Measurements from ENCODE around the gene FNDC11. TPM values are rescaled to one million over a fixed set of nuclear protein-coding genes. Genes with fewer than 3 reads are reported as not detected.

Gene FNDC11
- total and polyA plus RNA-seq, 2 of the 13 experiments (the other 11 are each of a cell fraction or from before 2014, with no cell fraction given) = 0.07 TPM; not detected in 1

- TF ChIP-seq CSRNP1 (CRISPR knock-in tag; IDR thresholded peaks at IDR 0.05) (peak; percentile 30; the same call in 1 of the 2 replicates), ZFP36L2 (CRISPR knock-in tag; IDR thresholded peaks at IDR 0.05) (0 out of 2 replicates have a peak, but pooled peaks have one; percentile 82), MXD3 (CRISPR knock-in tag; IDR thresholded peaks at IDR 0.05) (peak; percentile 70; the same call in 1 of the 2 replicates), ZNF431 (CRISPR knock-in tag; IDR thresholded peaks at IDR 0.05; ENCODE audit: borderline replicate concordance, low read depth) (peak; percentile 58; the same call in 1 of the 2 replicates), MAFF (IDR thresholded peaks at IDR 0.05; ENCODE audit: low read depth, low read length) (no peak), ZNF292 (CRISPR knock-in tag; IDR thresholded peaks at IDR 0.05; ENCODE audit: borderline replicate concordance, low read depth) (no peak), ZNF557 (CRISPR knock-in tag; IDR thresholded peaks at IDR 0.05) (no peak), XRCC5 (optimal IDR thresholded peaks at IDR 0.05; ENCODE audit: low read length) (peak; percentile 18), ZNF3 (CRISPR knock-in tag; IDR thresholded peaks at IDR 0.05) (peak; percentile 23; the same call in 1 of the 2 replicates), POGZ (CRISPR knock-in tag; IDR thresholded peaks at IDR 0.05) (no peak), ARNT (IDR thresholded peaks at IDR 0.05) (no peak), ZSCAN25 (CRISPR knock-in tag; IDR thresholded peaks at IDR 0.05) (0 out of 2 replicates have a peak, but pooled peaks have one; percentile 27), ZNF563 (CRISPR knock-in tag; IDR thresholded peaks at IDR 0.05) (peak; percentile 73; the same call in 1 of the 2 replicates), ARNTL (CRISPR knock-in tag; IDR thresholded peaks at IDR 0.05) (peak; percentile 59; the same call in 1 of the 2 replicates), ZNF280D (CRISPR knock-in tag; IDR thresholded peaks at IDR 0.05) (peak; percentile 74; the same call in 1 of the 2 replicates), SMARCE1 (IDR thresholded peaks at IDR 0.05; ENCODE audit: borderline replicate concordance) (no peak), ZHX2 (IDR thresholded peaks at IDR 0.05; ENCODE audit: low read depth) (no peak; the same call in 1 of the 2 replicates), ZHX2 (CRISPR knock-in tag; IDR thresholded peaks at IDR 0.05; ENCODE audit: borderline replicate concordance) (no peak)
Observed at GRCh38 chr20:63574829-63575743, 21.1 kb downstream of the FNDC11 start (continued).

Measured in HepG2 (cell line).